IMR-90 (cell line): Measurements from ENCODE around the gene PAPPA. TPM values are rescaled to one million over a fixed set of nuclear protein-coding genes. Genes with fewer than 3 reads are reported as not detected.

Experiments
- ATAC-seq: fragments of 200-7000 bp; cut with Tn5 transposase; 2 replicates; pipeline ENCODE4 v1.9.1; 2020; ENCODE audit warnings: low read depth, mild to moderate bottlenecking, moderate library complexity
- BruUV-seq: library from RNA; stranded (reverse); fragments of 400-500 nt; replicated peaks from 2 replicates; lab custom pipeline; 2021; lab: Mats Ljungman, UMichigan
- CTCF ChIA-PET: fragments of 300-600 bp; formaldehyde crosslinking; extraction: SDS; loops from one replicate; lab custom pipeline; 2021; ENCODE audit warnings: antibody characterized with exemption; lab: Yijun Ruan, JAX
- POLR2A ChIA-PET: fragments of 300-600 bp; sonication (Branson Sonifier 250); formaldehyde crosslinking; loops from one replicate; lab custom pipeline; 2022; ENCODE audit warnings: antibody characterized with exemption; ENCODE audit not compliant: unreplicated experiment; lab: Charles Lee
- DNase-seq: peaks from one replicate; pipeline ENCODE4 v3.0.0; 2013
- H2AFZ ChIP-seq: replicated peaks from 2 replicates; pipeline ENCODE3; 2013; ENCODE audit warnings: low read length, mild to moderate bottlenecking; ENCODE audit not compliant: poor library complexity
- H2AK5ac ChIP-seq: 2 replicates; pipeline ENCODE4 v1.6.1; 2013; ENCODE audit warnings: low read depth, low read length, inconsistent platforms
- H2AK9ac ChIP-seq: replicated peaks from 2 replicates; pipeline ENCODE3; 2013; ENCODE audit warnings: mild to moderate bottlenecking, low read depth, low read length, moderate library complexity; ENCODE audit not compliant: poor library complexity
- H2BK120ac ChIP-seq: 2 replicates; pipeline ENCODE4 v1.6.1; 2013; ENCODE audit warnings: low read depth, low read length, inconsistent platforms
- H2BK15ac ChIP-seq: 3 replicates; pipeline ENCODE4 v1.6.1; 2013; ENCODE audit warnings: low read depth, low read length, inconsistent platforms
- H2BK20ac ChIP-seq: 2 replicates; pipeline ENCODE4 v1.6.1; 2013; ENCODE audit warnings: low read depth, mild to moderate bottlenecking, inconsistent platforms, low read length, moderate library complexity
- H2BK5ac ChIP-seq: 2 replicates; pipeline ENCODE4 v1.6.1; 2013; ENCODE audit warnings: mild to moderate bottlenecking, low read depth, low read length, inconsistent platforms; ENCODE audit not compliant: poor library complexity, severe bottlenecking
- H3K14ac ChIP-seq: replicated peaks from 2 replicates; pipeline ENCODE4 v1.6.1; 2013; ENCODE audit warnings: low read depth, low read length, inconsistent platforms
- H3K18ac ChIP-seq: 2 replicates; pipeline ENCODE4 v1.6.1; 2013; ENCODE audit warnings: low read depth, low read length, control low read depth
- H3K23ac ChIP-seq: 2 replicates; pipeline ENCODE4 v1.6.1; 2013; ENCODE audit warnings: low read depth, low read length, inconsistent platforms
- H3K27ac ChIP-seq: 2 replicates; pipeline ENCODE4 v1.5.1; 2013; ENCODE audit warnings: mild to moderate bottlenecking, control low read depth, low read length; ENCODE audit not compliant: insufficient read depth
- H3K27me3 ChIP-seq: 2 replicates; pipeline ENCODE4 v1.6.1; 2013; ENCODE audit warnings: low read length; ENCODE audit not compliant: control insufficient read depth, insufficient read depth
- H3K36me3 ChIP-seq: 2 replicates; pipeline ENCODE4 v1.6.1; 2013; ENCODE audit warnings: low read length, mixed read lengths; ENCODE audit not compliant: control insufficient read depth, insufficient read depth
- H3K4ac ChIP-seq: 2 replicates; pipeline ENCODE4 v1.6.1; 2013; ENCODE audit warnings: low read depth, low read length, inconsistent platforms
- H3K4me1 ChIP-seq: 2 replicates; pipeline ENCODE4 v1.6.1; 2013; ENCODE audit warnings: low read length, mixed read lengths; ENCODE audit not compliant: control insufficient read depth, insufficient read depth
- H3K4me2 ChIP-seq: 2 replicates; pipeline ENCODE4 v1.6.1; 2013; ENCODE audit warnings: low read depth, mild to moderate bottlenecking, control low read depth, low read length, moderate library complexity
- H3K4me3 ChIP-seq: 2 replicates; pipeline ENCODE4 v1.5.1; 2013; ENCODE audit warnings: low read depth, mild to moderate bottlenecking, control low read depth, low read length, moderate library complexity; ENCODE audit not compliant: insufficient read depth
- H3K56ac ChIP-seq: 2 replicates; pipeline ENCODE4 v1.6.1; 2013; ENCODE audit warnings: low read length, inconsistent platforms; ENCODE audit not compliant: insufficient read depth; ENCODE audit errors: extremely low read depth
- H3K79me1 ChIP-seq, 2 experiments: 2 replicates each; pipeline ENCODE4 v1.6.1; 2013; ENCODE audit warnings: low read length in 2 of 2, inconsistent platforms in 1 of 2, low read depth in 1 of 2
- H3K9ac ChIP-seq: 2 replicates; pipeline ENCODE4 v1.6.1; 2013; ENCODE audit warnings: low read depth, low read length, control low read depth
- H3K9me1 ChIP-seq: 2 replicates; pipeline ENCODE4 v1.6.1; 2013; ENCODE audit warnings: low read length, inconsistent platforms; ENCODE audit not compliant: insufficient read depth
- H3K9me3 ChIP-seq: 2 replicates; pipeline ENCODE4 v1.6.1; 2013; ENCODE audit warnings: low read length; ENCODE audit not compliant: control insufficient read depth, insufficient read depth
- H4K20me1 ChIP-seq: 2 replicates; pipeline ENCODE4 v1.6.1; 2013; ENCODE audit warnings: low read length, inconsistent platforms; ENCODE audit not compliant: insufficient read depth
- H4K5ac ChIP-seq: 2 replicates; pipeline ENCODE4 v1.6.1; 2013; ENCODE audit warnings: mild to moderate bottlenecking, low read depth, low read length, control low read depth
- H4K8ac ChIP-seq, 2 experiments: 2 replicates each; pipeline ENCODE4 v1.6.1; 2013; ENCODE audit warnings: low read depth in 2 of 2, low read length in 2 of 2, control low read depth in 1 of 2, inconsistent platforms in 1 of 2
- H4K91ac ChIP-seq: 2 replicates; pipeline ENCODE4 v1.6.1; 2013; ENCODE audit warnings: low read depth, low read length, inconsistent platforms; ENCODE audit not compliant: insufficient read depth
- BHLHE40 ChIP-seq: fragments of 150-350 bp; IDR thresholded peaks from 2 replicates; pipeline ENCODE4 v1.6.1; 2016; ENCODE audit warnings: mild to moderate bottlenecking, low read depth, low read length
- CEBPB ChIP-seq: IDR thresholded peaks from 2 replicates; pipeline ENCODE4 v1.6.1; 2012; ENCODE audit warnings: low read depth, low read length, improper control_type of control experiment
- CHD1 ChIP-seq: IDR thresholded peaks from 2 replicates; pipeline ENCODE4 v1.6.1; 2012; ENCODE audit warnings: low read depth, low read length, improper control_type of control experiment
- ELK1 ChIP-seq: fragments of 150-350 bp; IDR thresholded peaks from 2 replicates; pipeline ENCODE4 v1.6.1; 2016; ENCODE audit warnings: low read depth, mild to moderate bottlenecking, low read length, moderate library complexity, borderline replicate concordance
- FOS ChIP-seq: fragments of 150-350 bp; IDR thresholded peaks from 2 replicates; pipeline ENCODE4 v1.6.1; 2016; ENCODE audit warnings: low read depth, low read length
- MAFK ChIP-seq: IDR thresholded peaks from 2 replicates; pipeline ENCODE4 v1.6.1; 2012; ENCODE audit warnings: low read depth, low read length, improper control_type of control experiment
- MAZ ChIP-seq: IDR thresholded peaks from 2 replicates; pipeline ENCODE4 v1.6.1; 2012; ENCODE audit warnings: low read depth, mild to moderate bottlenecking, low read length, improper control_type of control experiment, moderate library complexity, borderline replicate concordance
- MXI1 ChIP-seq: IDR thresholded peaks from 2 replicates; pipeline ENCODE4 v1.6.1; 2012; ENCODE audit warnings: low read depth, mild to moderate bottlenecking, low read length, moderate library complexity, borderline replicate concordance
- NFE2L2 ChIP-seq: fragments of 150-350 bp; IDR thresholded peaks from 2 replicates; pipeline ENCODE4 v1.6.1; 2016; ENCODE audit warnings: low read depth, mild to moderate bottlenecking, low read length
- POLR2A ChIP-seq: IDR thresholded peaks from 2 replicates; pipeline ENCODE4 v1.6.1; 2012; ENCODE audit warnings: mild to moderate bottlenecking, low read depth, low read length
- RAD21 ChIP-seq: IDR thresholded peaks from 2 replicates; pipeline ENCODE4 v1.6.1; 2012; ENCODE audit warnings: low read length, improper control_type of control experiment
- RCOR1 ChIP-seq: IDR thresholded peaks from 2 replicates; pipeline ENCODE4 v1.6.1; 2012; ENCODE audit warnings: mild to moderate bottlenecking, low read length, improper control_type of control experiment; ENCODE audit not compliant: insufficient replicate concordance
- RFX5 ChIP-seq: IDR thresholded peaks from 2 replicates; pipeline ENCODE4 v1.8.0; 2012; ENCODE audit warnings: low read depth, mild to moderate bottlenecking, low read length, moderate library complexity
- SMC3 ChIP-seq: fragments of 150-350 bp; IDR thresholded peaks from 2 replicates; pipeline ENCODE4 v1.6.1; 2016; ENCODE audit warnings: low read depth, mild to moderate bottlenecking, antibody characterized with exemption, low read length, moderate library complexity
- WGBS, 2 experiments: methylation state at CpG; one replicate each; pipeline versions ENCODE4 v1.1.5 to v1.1.7; 2013; ENCODE audit warnings: missing lambda C conversion rate in 2 of 2; ENCODE audit not compliant: insufficient read length in 1 of 2; ENCODE audit errors: extremely low coverage in 2 of 2; 5-methylcytosine and 5-hydroxymethylcytosine counted together
- dilution Hi-C: fragments of 300-500 bp; cut with HindIII; formaldehyde crosslinking; loops from one replicate; pipeline ENCODE4 v1.14.3; 2018; ENCODE audit warnings: low sequenced_read_pairs; ENCODE audit not compliant: unreplicated experiment
- in situ Hi-C: fragments of 300-500 bp; cut with MboI; formaldehyde crosslinking; loops from 3 replicates; pipeline ENCODE4 v1.14.3; 2019; ENCODE audit warnings: low sequenced_read_pairs, inconsistent platforms, mixed read lengths
- intact Hi-C: fragments of 100-400 bp; cut with micrococcal nuclease; formaldehyde crosslinking; loops from 2 replicates; pipeline ENCODE4 v1.10.0; 2022
- polyA plus RNA-seq, 3 experiments: library from polyadenylated mRNA; depleted of rRNA; stranded (reverse); fragments of >200 nt; gene quantifications; 2 replicates each; pipeline ENCODE4 v1.2.3, GENCODE V29; 2012; ENCODE audit warnings: low replicate concordance in 1 of 3
- total RNA-seq: library from RNA; depleted of rRNA; stranded (reverse); fragments of >200 nt; gene quantifications from 2 replicates; pipeline ENCODE4 v1.2.3, GENCODE V29; 2012
- TF ChIP-seq, protein P1 (sequence below): fragments of 150-350 bp; IDR thresholded peaks from 2 replicates; pipeline ENCODE4 v1.6.1; 2017; ENCODE audit warnings: mild to moderate bottlenecking, antibody characterized with exemption, low read length, low read depth
- TF ChIP-seq, protein P2 (sequence below): conservative IDR thresholded peaks from 2 replicates; pipeline ENCODE4 v1.5.1; 2012; ENCODE audit warnings: mild to moderate bottlenecking, low read depth, low read length, improper control_type of control experiment

PAPPA gene
- total and polyA plus RNA-seq, 2 of the 4 experiments (the other 2 are of a cell fraction), result 8.3 to 12.4 TPM

GRCh38 chr9:116247284-116247683, 93.7 kb downstream of the PAPPA start:
- dilution Hi-C loops (no loop called here), in situ Hi-C loops (no loop called here), intact Hi-C loops (no loop called here)
- Histone ChIP-seq H3K27ac (no peak overlapping the region), H4K20me1 (peaks cover 12% of the 10 kb centered on the region), H2AK9ac (no peak overlapping the region), H3K4me1 (peaks cover 10% of the 10 kb centered on the region; the same call in 1 of the 2 replicates), H3K18ac (no peak overlapping the region), H3K79me1 (peaks cover 0 to 9% of the 10 kb centered on the region in 2 experiments; a peak in 3 of 4 replicates), H3K9me1 (no peaks in the 10 kb centered on the region), H4K5ac (no peak overlapping the region), H2AFZ (no peak overlapping the region), H3K36me3 (peaks cover 37% of the 10 kb centered on the region), H3K14ac (no peak overlapping the region), H3K23ac (no peak overlapping the region), H4K91ac (no peak overlapping the region), H2BK15ac (no peak overlapping the region), H2AK5ac (no peak overlapping the region), H2BK20ac (no peak overlapping the region), H4K8ac (no peak overlapping the region), H3K4ac (no peak overlapping the region), H3K27me3 (no peaks in the 10 kb centered on the region), H3K4me2 (no peak overlapping the region), H2BK5ac (no peak overlapping the region), H3K4me3 (no peak overlapping the region), H3K9ac (no peak overlapping the region), H2BK120ac (no peak overlapping the region), H3K9me3 (no peaks in the 10 kb centered on the region), H3K56ac (no peak overlapping the region)
- WGBS, 2 experiments, result no CpG with 5 or more reads among the region's 1 CpG
- POLR2A ChIA-PET, result no interaction called here
- CTCF ChIA-PET, result no interaction called here
- no peak for ATAC-seq
- BruUV-seq, result no TSS peak
- DNase-seq, result no peak
- TF ChIP-seq MXI1, result no peak
- TF ChIP-seq CHD1, result no peak
- no peak for TF ChIP-seq FOS
- no peak for TF ChIP-seq SMC3
- TF ChIP-seq POLR2A, result no peak
- TF ChIP-seq RAD21, result no peak
- TF ChIP-seq MAFK, result no peak
- TF ChIP-seq ELK1, result no peak
- no peak for TF ChIP-seq MAZ
- no peak for TF ChIP-seq NFE2L2
- TF ChIP-seq, protein P1, sequence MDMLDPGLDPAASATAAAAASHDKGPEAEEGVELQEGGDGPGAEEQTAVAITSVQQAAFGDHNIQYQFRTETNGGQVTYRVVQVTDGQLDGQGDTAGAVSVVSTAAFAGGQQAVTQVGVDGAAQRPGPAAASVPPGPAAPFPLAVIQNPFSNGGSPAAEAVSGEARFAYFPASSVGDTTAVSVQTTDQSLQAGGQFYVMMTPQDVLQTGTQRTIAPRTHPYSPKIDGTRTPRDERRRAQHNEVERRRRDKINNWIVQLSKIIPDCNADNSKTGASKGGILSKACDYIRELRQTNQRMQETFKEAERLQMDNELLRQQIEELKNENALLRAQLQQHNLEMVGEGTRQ, result no peak
- no peak for TF ChIP-seq CEBPB
- TF ChIP-seq RCOR1, result no peak
- no peak for TF ChIP-seq RFX5
- TF ChIP-seq, protein P2, sequence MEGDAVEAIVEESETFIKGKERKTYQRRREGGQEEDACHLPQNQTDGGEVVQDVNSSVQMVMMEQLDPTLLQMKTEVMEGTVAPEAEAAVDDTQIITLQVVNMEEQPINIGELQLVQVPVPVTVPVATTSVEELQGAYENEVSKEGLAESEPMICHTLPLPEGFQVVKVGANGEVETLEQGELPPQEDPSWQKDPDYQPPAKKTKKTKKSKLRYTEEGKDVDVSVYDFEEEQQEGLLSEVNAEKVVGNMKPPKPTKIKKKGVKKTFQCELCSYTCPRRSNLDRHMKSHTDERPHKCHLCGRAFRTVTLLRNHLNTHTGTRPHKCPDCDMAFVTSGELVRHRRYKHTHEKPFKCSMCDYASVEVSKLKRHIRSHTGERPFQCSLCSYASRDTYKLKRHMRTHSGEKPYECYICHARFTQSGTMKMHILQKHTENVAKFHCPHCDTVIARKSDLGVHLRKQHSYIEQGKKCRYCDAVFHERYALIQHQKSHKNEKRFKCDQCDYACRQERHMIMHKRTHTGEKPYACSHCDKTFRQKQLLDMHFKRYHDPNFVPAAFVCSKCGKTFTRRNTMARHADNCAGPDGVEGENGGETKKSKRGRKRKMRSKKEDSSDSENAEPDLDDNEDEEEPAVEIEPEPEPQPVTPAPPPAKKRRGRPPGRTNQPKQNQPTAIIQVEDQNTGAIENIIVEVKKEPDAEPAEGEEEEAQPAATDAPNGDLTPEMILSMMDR, result no peak
- TF ChIP-seq BHLHE40, result no peak
